HG02840 (cell line): Measurements from ENCODE around the gene CUBN.

Source experiments
- ATAC-seq: cut with Tn5 transposase; IDR thresholded peaks from one replicate; pipeline ENCODE4 v1.9.1; 2021; ENCODE audit warnings: mild to moderate bottlenecking, moderate library complexity, moderate number of reproducible peaks; ENCODE audit not compliant: unreplicated experiment, low FRiP score

Gene CUBN

GRCh38 chr10:17075533-17076359, 53.9 kb downstream of the CUBN start:
- ATAC-seq: no peak

DNA sequence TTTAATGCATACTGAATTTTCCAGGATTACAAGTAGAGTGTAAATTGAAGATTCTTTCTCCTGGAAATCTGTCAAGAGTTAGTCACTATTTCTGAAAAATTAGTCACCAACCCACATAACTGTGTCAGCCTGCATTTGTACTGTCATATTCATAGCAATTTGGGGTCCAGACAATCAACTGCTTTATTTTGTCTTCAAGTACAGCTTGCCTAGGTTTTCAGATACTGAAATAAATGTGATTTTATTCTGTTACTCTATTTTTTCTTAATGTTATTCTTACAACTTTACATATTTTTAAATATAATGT, 55.1 kb downstream of the CUBN start:
- no peak for ATAC-seq

DNA sequence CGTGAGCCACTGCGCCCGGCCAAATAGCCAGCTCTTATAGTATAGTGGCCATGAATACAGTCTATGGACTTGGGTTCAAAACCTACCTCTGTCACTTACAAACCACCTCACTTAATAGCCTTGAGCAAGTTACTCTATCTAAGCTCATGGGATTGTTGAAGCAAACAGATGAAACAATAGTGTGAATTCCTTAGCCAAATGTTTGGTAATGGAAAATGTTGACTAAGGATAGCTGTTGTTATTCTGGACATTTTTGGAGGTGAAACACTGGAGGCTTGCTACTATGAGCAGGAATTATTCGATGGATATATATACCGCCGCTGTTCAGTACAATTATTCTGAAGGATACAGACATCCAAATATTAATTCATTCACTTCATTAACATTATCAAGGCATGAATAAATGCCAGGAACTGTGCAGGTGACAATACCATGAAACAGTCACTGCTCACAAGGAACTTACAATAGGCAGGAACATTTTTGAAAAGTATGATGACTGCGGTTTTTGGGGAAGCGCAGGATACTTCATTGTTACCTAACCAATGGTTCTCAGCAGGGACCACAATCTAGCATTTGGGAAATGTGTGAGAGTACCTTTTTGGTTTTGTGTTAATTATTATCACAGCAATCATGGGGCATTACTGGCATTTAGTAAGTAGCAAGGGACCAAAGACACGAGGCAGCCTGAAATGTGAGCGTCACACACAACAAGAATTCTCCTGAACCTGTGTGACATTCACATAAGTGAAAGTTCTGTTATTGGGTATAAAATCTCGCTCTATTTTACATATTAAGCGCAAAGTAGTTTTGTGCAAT, 55.7 kb downstream of the CUBN start:
- ATAC-seq: no peak

- ATAC-seq: no peak
Measured at GRCh38 chr10:17068953-17069352, 60.7 kb downstream of the CUBN start.

DNA sequence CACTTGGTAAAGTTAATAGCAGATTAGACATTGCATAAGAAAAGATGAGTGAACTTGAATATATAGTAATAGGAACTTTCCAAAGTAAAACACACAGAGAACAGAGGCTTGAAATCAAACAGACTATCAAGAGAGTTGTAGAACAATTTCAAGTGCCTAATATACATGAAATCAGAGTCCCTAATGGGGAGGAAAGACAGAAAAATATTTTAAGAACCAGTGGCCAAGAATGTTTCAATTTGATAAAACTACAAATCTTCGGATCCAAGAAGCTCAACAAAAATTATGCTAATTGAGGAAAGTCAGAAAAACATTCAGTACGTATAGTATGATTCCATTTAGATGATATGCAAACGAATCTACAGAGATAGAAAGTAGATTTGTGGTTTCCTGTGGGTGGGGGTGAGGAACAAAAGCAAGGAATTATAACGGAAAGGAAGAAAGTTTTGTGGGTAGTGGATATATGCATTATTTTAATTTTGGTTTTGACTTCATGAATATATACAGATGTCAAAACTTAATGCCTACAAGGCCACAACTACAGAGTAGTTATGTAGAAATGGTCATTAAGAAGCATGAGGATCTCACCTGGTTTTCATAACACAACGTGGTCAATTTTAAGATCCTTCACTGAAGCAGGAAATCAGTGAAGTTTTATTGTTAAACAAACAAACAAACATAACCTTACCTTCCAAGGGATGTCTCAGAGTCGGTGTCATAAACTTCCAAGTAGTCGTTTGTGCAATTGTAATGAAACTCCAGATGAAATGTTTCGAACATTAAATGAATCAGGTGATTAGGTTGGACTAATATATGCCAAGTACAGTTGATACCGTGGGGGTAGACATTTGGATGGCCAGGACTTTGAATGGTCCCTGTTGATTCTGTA, 62.0 kb downstream of the CUBN start:
- no peak for ATAC-seq

- no peak for ATAC-seq
Measured at GRCh38 chr10:17066807-17067206, 62.8 kb downstream of the CUBN start.

- no peak for ATAC-seq
Measured at GRCh38 chr10:17066000-17066399, 63.6 kb downstream of the CUBN start.

DNA sequence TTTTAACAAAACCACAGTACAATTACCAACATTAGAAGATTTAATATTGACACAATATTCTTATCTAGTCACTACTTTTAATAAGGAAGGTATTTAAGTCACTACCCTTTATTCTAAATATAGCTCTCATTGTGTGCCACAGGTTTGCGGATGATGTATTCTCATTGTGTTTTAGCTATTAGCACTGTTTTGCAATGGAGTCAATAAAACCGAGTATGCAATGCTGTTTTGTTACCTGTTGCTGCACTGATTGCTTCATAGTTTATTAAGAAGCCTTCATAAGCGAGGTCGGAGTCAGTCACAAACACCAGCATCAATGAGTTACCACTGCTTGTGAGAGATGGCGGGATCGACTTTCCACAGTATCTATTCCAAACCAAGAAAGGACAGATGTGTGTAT, 64.3 kb downstream of the CUBN start:
- no peak for ATAC-seq

DNA sequence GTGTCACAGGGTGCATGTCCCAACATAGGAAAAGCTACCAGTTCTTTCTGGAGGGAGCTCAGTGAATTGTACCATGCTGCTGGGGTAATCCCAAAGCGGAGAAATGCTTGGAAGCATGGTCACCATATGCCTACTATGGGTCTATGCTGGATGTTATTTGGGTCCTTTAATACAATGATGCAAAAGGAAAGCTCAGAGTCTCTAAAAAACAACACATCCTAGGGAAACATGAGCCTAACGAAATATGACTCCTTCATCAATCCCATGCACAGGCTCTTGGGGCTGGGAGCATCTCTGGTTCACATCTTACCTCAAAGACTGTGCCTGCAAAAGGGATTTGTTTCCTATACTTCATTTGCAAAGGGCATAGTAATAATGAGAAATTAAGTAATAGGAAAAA, 65.2 kb downstream of the CUBN start:
- no peak for ATAC-seq

GRCh38 chr10:17062955-17063484, 66.6 kb downstream of the CUBN start:
- ATAC-seq: no peak

GRCh38 chr10:17062493-17062892, 67.1 kb downstream of the CUBN start:
- no peak for ATAC-seq

GRCh38 chr10:17062009-17062408, 67.6 kb downstream of the CUBN start:
- ATAC-seq: no peak

DNA sequence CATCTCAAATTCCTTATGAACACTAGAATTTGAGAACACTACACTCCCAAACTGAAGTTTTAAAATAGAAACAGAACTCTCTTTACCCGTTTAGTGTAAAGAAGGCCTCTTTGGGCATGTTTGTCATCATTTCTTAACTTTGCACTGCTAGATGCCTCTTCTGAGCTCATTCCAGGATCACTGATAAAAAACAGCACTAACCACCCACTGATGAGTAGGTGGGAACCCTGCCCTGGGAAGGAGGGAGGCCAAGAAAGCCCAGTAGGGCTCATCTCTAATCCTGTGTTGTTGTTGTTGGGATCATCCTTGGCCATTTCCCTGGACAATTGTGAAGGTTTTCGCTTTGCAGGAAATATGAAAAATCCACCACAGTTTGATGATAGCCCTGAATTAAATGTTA, 68.2 kb downstream of the CUBN start:
- ATAC-seq: no peak

- no peak for ATAC-seq
Measured at GRCh38 chr10:17060289-17060688, 69.3 kb downstream of the CUBN start.

DNA sequence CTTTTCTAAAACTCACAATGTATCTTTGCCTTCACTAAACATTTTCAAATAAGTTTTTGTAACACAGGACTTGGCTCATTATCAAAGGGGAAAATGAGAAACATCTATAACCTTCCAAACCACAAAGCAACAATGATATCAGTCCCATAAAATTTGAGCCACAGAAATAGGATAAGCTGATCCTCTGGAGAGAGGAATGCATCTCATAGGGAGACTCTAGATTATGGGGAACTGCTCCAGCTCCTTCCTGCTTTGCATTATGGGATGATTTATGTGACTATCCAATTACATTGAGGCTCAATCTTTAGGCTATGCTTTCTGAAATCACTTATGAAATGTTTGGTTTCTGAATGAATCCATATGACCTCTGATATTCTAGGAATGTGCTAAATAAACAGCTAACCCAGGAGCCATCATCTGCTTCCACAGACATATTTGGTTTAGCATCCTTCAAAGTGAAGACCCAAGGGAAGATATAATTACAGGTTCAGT, 70.4 kb downstream of the CUBN start:
- ATAC-seq: no peak

- no peak for ATAC-seq
Measured at GRCh38 chr10:17058093-17058492, 71.5 kb downstream of the CUBN start.

GRCh38 chr10:17056781-17057428, 72.7 kb downstream of the CUBN start:
- no peak for ATAC-seq

- ATAC-seq: no peak
Measured at GRCh38 chr10:17053513-17053912, 76.1 kb downstream of the CUBN start.

DNA sequence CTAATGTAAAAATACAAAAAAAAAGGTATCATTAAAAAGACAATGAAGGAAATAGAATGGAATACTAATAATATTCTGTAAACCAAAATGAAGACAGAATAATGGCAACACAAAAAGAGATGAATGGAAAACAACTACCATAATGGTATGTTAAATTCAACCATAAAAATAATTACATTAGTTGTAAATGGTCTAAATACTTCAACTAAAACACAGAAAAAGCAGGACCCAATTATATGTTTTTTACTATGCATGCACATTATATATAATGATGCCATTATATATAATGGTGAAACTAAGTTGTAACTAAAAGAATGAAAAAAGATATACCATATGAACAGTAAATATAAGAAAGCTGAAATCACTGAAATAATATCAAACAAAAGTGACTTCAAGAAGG, 76.5 kb downstream of the CUBN start:
- no peak for ATAC-seq

GRCh38 chr10:17051851-17052250, 77.8 kb downstream of the CUBN start:
- no peak for ATAC-seq
